Memory B cell (primary cell): ENCODE data around the gene MTCL3.

Experiments
- ATAC-seq: fragments of 150-1000 bp; cut with Tn5 transposase; 2 replicates; pipeline ENCODE4 v1.10.0; 2021; ENCODE audit warnings: low read depth, mild to moderate bottlenecking, moderate library complexity
- DNase-seq, 2 donors: peaks; one replicate each; pipeline ENCODE4 v3.0.0; 2022; ENCODE audit warnings: low spot score in 2 of 2
- H3K27ac Mint-ChIP-seq: one replicate; pipeline ENCODE4 v1.8.0; 2022; ENCODE audit warnings: mild to moderate bottlenecking, moderate library complexity, mixed read lengths
- H3K27me3 Mint-ChIP-seq: one replicate; pipeline ENCODE4 v1.8.0; 2022; ENCODE audit warnings: mixed read lengths
- H3K36me3 Mint-ChIP-seq: one replicate; pipeline ENCODE4 v1.8.0; 2022; ENCODE audit warnings: mild to moderate bottlenecking, mixed read lengths
- H3K4me1 Mint-ChIP-seq: one replicate; pipeline ENCODE4 v1.8.0; 2022; ENCODE audit warnings: mixed read lengths
- H3K4me3 Mint-ChIP-seq: one replicate; pipeline ENCODE4 v1.8.0; 2022; ENCODE audit warnings: mild to moderate bottlenecking, moderate library complexity, mixed read lengths
- H3K9me3 Mint-ChIP-seq: one replicate; pipeline ENCODE4 v1.8.0; 2022; ENCODE audit warnings: mixed read lengths

The MTCL3 gene

GRCh38 chr6:127497410-127497809 is 21.7 kb downstream of the MTCL3 start:
- Mint-ChIP-seq H3K9me3 (no peaks in the 10 kb centered on the region), H3K4me1 (no peaks in the 10 kb centered on the region), H3K27ac (no peak overlapping the region), H3K4me3 (no peak overlapping the region), H3K27me3 (no peaks in the 10 kb centered on the region), H3K36me3 (no peaks in the 10 kb centered on the region)
- ATAC-seq (no peak), DNase-seq (no peak)

GRCh38 chr6:127496471-127496870 is 22.7 kb downstream of the MTCL3 start:
- H3K36me3 Mint-ChIP-seq: peaks cover 1% of the 10 kb centered on the region
- H3K27ac Mint-ChIP-seq: no peak overlapping the region
- DNase-seq (no peak), ATAC-seq (no peak)
- no peaks in the 10 kb centered on the region for H3K4me1 Mint-ChIP-seq
- no peaks in the 10 kb centered on the region for H3K9me3 Mint-ChIP-seq
- H3K4me3 Mint-ChIP-seq: no peak overlapping the region
- peaks cover 1% of the 10 kb centered on the region for H3K27me3 Mint-ChIP-seq

- H3K36me3 Mint-ChIP-seq: peaks cover 1% of the 10 kb centered on the region
These were observed 24.8 kb downstream of the MTCL3 start for GRCh38 chr6:127494240-127494767.

GRCh38 chr6:127489248-127489647 is 29.9 kb downstream of the MTCL3 start:
- H3K4me1 Mint-ChIP-seq: peaks cover 8% of the 10 kb centered on the region
- H3K9me3 Mint-ChIP-seq: no peaks in the 10 kb centered on the region
- H3K4me3 Mint-ChIP-seq: no peak overlapping the region
- ATAC-seq: no peak
- peaks cover 7% of the 10 kb centered on the region for H3K36me3 Mint-ChIP-seq
- no peak overlapping the region for H3K27ac Mint-ChIP-seq
- peaks cover 1% of the 10 kb centered on the region for H3K27me3 Mint-ChIP-seq
- no peak for DNase-seq

More at GRCh38 chr6:127494240-127494767, 24.8 kb downstream of the MTCL3 start:
- no peaks in the 10 kb centered on the region for H3K4me1 Mint-ChIP-seq
- no peak overlapping the region for H3K4me3 Mint-ChIP-seq
- peaks cover 1% of the 10 kb centered on the region for H3K27me3 Mint-ChIP-seq
- H3K9me3 Mint-ChIP-seq: no peaks in the 10 kb centered on the region
- ATAC-seq (no peak), DNase-seq (no peak)
- no peak overlapping the region for H3K27ac Mint-ChIP-seq

- H3K4me3 Mint-ChIP-seq: no peak overlapping the region
- H3K27me3 Mint-ChIP-seq: peaks cover 1% of the 10 kb centered on the region
- no peak for ATAC-seq
- no peak for DNase-seq
- no peak overlapping the region for H3K27ac Mint-ChIP-seq
- H3K4me1 Mint-ChIP-seq: peaks cover 15% of the 10 kb centered on the region
- peaks cover 9% of the 10 kb centered on the region for H3K36me3 Mint-ChIP-seq
- no peaks in the 10 kb centered on the region for H3K9me3 Mint-ChIP-seq
These were observed 32.2 kb downstream of the MTCL3 start for GRCh38 chr6:127486934-127487333.

- H3K4me3 Mint-ChIP-seq: peak overlapping the region; percentile 70
- H3K36me3 Mint-ChIP-seq: peaks cover 10% of the 10 kb centered on the region
- peak; percentile 86 for ATAC-seq
- peaks cover 15% of the 10 kb centered on the region for H3K4me1 Mint-ChIP-seq
- DNase-seq: peak in 1 of 2 donors; percentile 7
- no peaks in the 10 kb centered on the region for H3K27me3 Mint-ChIP-seq
- H3K27ac Mint-ChIP-seq: peak overlapping the region; percentile 61
- H3K9me3 Mint-ChIP-seq: no peaks in the 10 kb centered on the region
These were observed 34.8 kb downstream of the MTCL3 start for GRCh38 chr6:127484212-127484863.

GRCh38 chr6:127483399-127484055 is 35.6 kb downstream of the MTCL3 start:
- DNase-seq (no peak), ATAC-seq (no peak)
- peaks cover 15% of the 10 kb centered on the region for H3K4me1 Mint-ChIP-seq
- H3K27ac Mint-ChIP-seq: peak overlapping the region; percentile 61
- H3K36me3 Mint-ChIP-seq: peaks cover 10% of the 10 kb centered on the region
- peak overlapping the region; percentile 70 for H3K4me3 Mint-ChIP-seq
- no peaks in the 10 kb centered on the region for H3K9me3 Mint-ChIP-seq
- H3K27me3 Mint-ChIP-seq: no peaks in the 10 kb centered on the region

GRCh38 chr6:127482325-127482724 is 36.8 kb downstream of the MTCL3 start:
- Mint-ChIP-seq H3K4me1 (peaks cover 15% of the 10 kb centered on the region), H3K27ac (no peak overlapping the region), H3K4me3 (no peak overlapping the region), H3K27me3 (no peaks in the 10 kb centered on the region), H3K9me3 (no peaks in the 10 kb centered on the region), H3K36me3 (peaks cover 14% of the 10 kb centered on the region)
- DNase-seq: no peak
- ATAC-seq: no peak

- H3K4me3 Mint-ChIP-seq: no peak overlapping the region
- no peak for ATAC-seq
- no peak overlapping the region for H3K27ac Mint-ChIP-seq
- H3K9me3 Mint-ChIP-seq: no peaks in the 10 kb centered on the region
- DNase-seq: no peak
- H3K4me1 Mint-ChIP-seq: peaks cover 15% of the 10 kb centered on the region
- no peaks in the 10 kb centered on the region for H3K27me3 Mint-ChIP-seq
- peaks cover 14% of the 10 kb centered on the region for H3K36me3 Mint-ChIP-seq
These were observed 37.5 kb downstream of the MTCL3 start for GRCh38 chr6:127481628-127482027.

GRCh38 chr6:127481111-127481510 is 38.0 kb downstream of the MTCL3 start:
- no peak overlapping the region for H3K4me3 Mint-ChIP-seq
- no peak for ATAC-seq
- no peak for DNase-seq
- no peak overlapping the region for H3K27ac Mint-ChIP-seq
- peaks cover 16% of the 10 kb centered on the region for H3K36me3 Mint-ChIP-seq
- H3K4me1 Mint-ChIP-seq: peaks cover 15% of the 10 kb centered on the region
- no peaks in the 10 kb centered on the region for H3K27me3 Mint-ChIP-seq
- H3K9me3 Mint-ChIP-seq: no peaks in the 10 kb centered on the region

- H3K4me3 Mint-ChIP-seq: no peak overlapping the region
- ATAC-seq: no peak
- H3K27ac Mint-ChIP-seq: no peak overlapping the region
These were observed 41.5 kb downstream of the MTCL3 start for GRCh38 chr6:127477658-127478057.

GRCh38 chr6:127475823-127476176 is 43.3 kb downstream of the MTCL3 start:
- H3K27me3 Mint-ChIP-seq: no peaks in the 10 kb centered on the region
- no peak overlapping the region for H3K4me3 Mint-ChIP-seq
- H3K27ac Mint-ChIP-seq: no peak overlapping the region
- peaks cover 7% of the 10 kb centered on the region for H3K4me1 Mint-ChIP-seq
- DNase-seq (no peak), ATAC-seq (no peak)
- no peaks in the 10 kb centered on the region for H3K9me3 Mint-ChIP-seq
- peaks cover 13% of the 10 kb centered on the region for H3K36me3 Mint-ChIP-seq

More at GRCh38 chr6:127477658-127478057, 41.5 kb downstream of the MTCL3 start:
- Mint-ChIP-seq H3K36me3 (peaks cover 17% of the 10 kb centered on the region), H3K9me3 (no peaks in the 10 kb centered on the region), H3K4me1 (no peaks in the 10 kb centered on the region), H3K27me3 (no peaks in the 10 kb centered on the region)
- DNase-seq: no peak

- Mint-ChIP-seq H3K27me3 (no peaks in the 10 kb centered on the region), H3K4me1 (peaks cover 7% of the 10 kb centered on the region), H3K36me3 (peaks cover 13% of the 10 kb centered on the region), H3K9me3 (no peaks in the 10 kb centered on the region), H3K4me3 (no peak overlapping the region), H3K27ac (no peak overlapping the region)
- ATAC-seq (no peak), DNase-seq (no peak)
These were observed 43.9 kb downstream of the MTCL3 start for GRCh38 chr6:127475135-127475822.
